ENCODE data around the gene TCHP. TPM values are rescaled to one million over a fixed set of nuclear protein-coding genes. Genes with fewer than 3 reads are reported as not detected.

TCHP gene
- total and polyA plus RNA-seq, 2 of the 13 experiments (the other 11 are each of a cell fraction or from before 2014, with no cell fraction given): 6.7 to 12.2 TPM

DNA sequence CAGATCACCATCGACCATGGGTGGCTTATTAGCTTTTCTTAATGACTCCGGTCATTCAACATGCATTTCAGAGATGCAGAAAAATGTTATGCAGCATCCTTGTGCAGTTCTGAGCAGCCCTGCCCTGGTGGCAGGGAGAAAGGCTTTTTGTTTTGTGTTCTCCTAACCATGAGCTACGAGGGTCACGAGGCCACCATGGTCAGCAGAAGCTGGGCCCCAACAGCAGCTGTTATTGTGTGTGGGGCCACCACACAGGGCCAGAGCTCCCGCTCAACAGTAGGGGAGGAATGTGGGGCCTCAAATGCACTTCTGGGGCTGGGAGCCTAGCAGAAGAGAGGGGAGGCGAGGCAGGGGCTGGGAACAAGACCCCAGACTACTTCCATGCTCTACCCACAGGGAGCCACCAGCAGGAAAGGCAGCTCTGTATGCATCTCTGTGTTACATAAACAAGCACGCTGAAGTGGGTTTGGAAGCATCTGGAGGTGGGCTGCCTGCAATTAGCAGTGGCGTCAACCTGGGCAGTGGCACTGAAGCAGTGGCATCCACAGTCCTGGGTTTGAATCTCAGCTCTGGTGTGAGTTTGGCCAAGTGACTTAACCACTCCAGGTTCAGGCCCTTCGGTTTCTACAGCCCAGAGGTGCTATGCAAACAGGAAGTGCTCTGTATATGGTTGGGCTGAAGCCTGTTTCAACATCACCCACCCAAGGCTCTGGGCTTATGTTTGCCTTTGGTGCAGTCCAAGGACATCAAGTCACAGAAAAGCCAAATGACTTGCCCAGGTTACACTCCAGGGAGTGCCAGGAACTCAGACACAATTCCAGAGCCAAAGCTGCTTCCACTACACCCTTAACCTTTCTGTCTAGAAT, 36.0 kb upstream of the TCHP start (continued):
- TF ChIP-seq HES4 (CRISPR knock-in tag; IDR thresholded peaks at IDR 0.05; ENCODE audit: borderline replicate concordance) (no peak), CAMTA2 (CRISPR knock-in tag; IDR thresholded peaks at IDR 0.05; ENCODE audit: borderline replicate concordance) (0 out of 2 replicates have a peak, but pooled peaks have one; percentile 28), ZNF747 (CRISPR knock-in tag; IDR thresholded peaks at IDR 0.05; ENCODE audit: borderline replicate concordance) (no peak)

DNA sequence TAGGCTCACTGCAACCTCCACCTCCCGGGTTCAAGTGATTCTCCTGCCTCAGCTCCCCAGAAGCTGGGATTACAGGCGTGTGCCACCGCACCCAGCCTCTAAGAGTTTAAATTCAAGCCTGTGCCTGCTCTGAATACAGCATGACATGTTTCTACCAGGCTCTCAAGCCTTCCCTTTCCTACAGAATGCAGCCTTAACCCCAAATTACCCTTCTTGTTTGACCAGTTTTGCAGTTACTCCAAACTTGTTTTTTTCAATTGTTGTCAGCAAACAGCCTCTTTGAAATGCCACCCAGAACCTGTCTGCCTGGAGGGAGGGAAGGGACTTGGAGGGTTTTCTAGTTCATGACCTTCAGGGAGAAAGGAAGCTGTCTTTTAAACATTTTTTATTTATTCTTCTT, 35.2 kb upstream of the TCHP start:
- Histone ChIP-seq H3K36me3 (replicated peaks in 1 of 2; ENCODE audit: control insufficient read depth in 1 of 2, insufficient read depth in 2 of 2, low read length in 2 of 2) (no peaks in the 10 kb centered on the region), H3K4me3 (replicated peaks in 1 of 3; ENCODE audit: insufficient read depth in 1 of 3, low read depth in 2 of 3, low read length in 3 of 3) (peak overlapping the region in 1 of 3 experiments; percentile 42; a peak in 2 of 6 replicates), H3K4me1 (ENCODE audit: insufficient read depth, low read length) (peaks cover 59% of the 10 kb centered on the region), H3K4me2 (ENCODE audit: low read depth, low read length) (peak overlapping the region; percentile 70), H3K27me3 (ENCODE audit: control insufficient read depth in 1 of 2, insufficient read depth in 2 of 2, low read length in 2 of 2) (no peaks in the 10 kb centered on the region), H3K27ac (ENCODE audit: extremely low read length, insufficient read depth, low read length) (peak overlapping the region; percentile 87), H2AFZ (ENCODE audit: low read length) (peak overlapping the region; percentile 81), H3K9me3 (ENCODE audit: low read length) (no peaks in the 10 kb centered on the region), H3K79me2 (ENCODE audit: insufficient read depth, low read length) (no peaks in the 10 kb centered on the region), H3K9ac (ENCODE audit: insufficient read depth, low read depth, low read length) (peak overlapping the region; percentile 68), H4K20me1 (ENCODE audit: insufficient read depth, low read length) (no peaks in the 10 kb centered on the region)
- intact Hi-C loops (cut with micrococcal nuclease; ENCODE audit: unreplicated experiment): no loop called here
- WGBS (ENCODE audit: low lambda C conversion rate): 16% methylated on average over 3 of the region's 3 CpGs
- BruUV-seq (replicated peaks): TSS peak; percentile 98
- in situ Hi-C loops (cut with HindIII; ENCODE audit: extremely low pct_ligation_motif_present, low pct_unique_long_range_greater_than_20kb): no loop called here
- DNase-seq (ENCODE audit: low spot score) (no peak), FAIRE-seq (no peak), ATAC-seq (no peak)
- POLR2A ChIA-PET: interaction anchor here (1.0 to 2.5 kb wide), 5 partner anchors 9 to 36 kb away, joined by 3 to 11 read pairs (median 5); partner anchors contain the start of gene TCHP
- CTCF ChIA-PET (ENCODE audit: low intra/inter-chr PET ratio, low total read pairs): no interaction called here
- TF ChIP-seq ELF1 (CRISPR knock-in tag; IDR thresholded peaks at IDR 0.05) (no peak), RBAK (CRISPR knock-in tag; IDR thresholded peaks at IDR 0.05) (no peak), MATR3 (CRISPR knock-in tag; IDR thresholded peaks at IDR 0.05) (no peak), MAZ (IDR thresholded peaks at IDR 0.05; ENCODE audit: borderline replicate concordance, low read depth, low read length) (no peak), MAZ (CRISPR knock-in tag; IDR thresholded peaks at IDR 0.05; ENCODE audit: low read depth) (no peak), ZFP82 (CRISPR knock-in tag; IDR thresholded peaks at IDR 0.05; ENCODE audit: borderline replicate concordance) (no peak), CHCHD3 (CRISPR knock-in tag; IDR thresholded peaks at IDR 0.05) (no peak), ZNF331 (CRISPR knock-in tag; IDR thresholded peaks at IDR 0.05) (no peak), U2AF2 (IDR thresholded peaks at IDR 0.05; ENCODE audit: low read depth, low read length) (no peak), ERF (CRISPR knock-in tag; IDR thresholded peaks at IDR 0.05) (no peak), SMARCE1 (IDR thresholded peaks at IDR 0.05; ENCODE audit: borderline replicate concordance) (no peak), ZMAT3 (CRISPR knock-in tag; conservative IDR thresholded peaks at IDR 0.05) (no peak)
- TF ChIP-seq, protein P1, sequence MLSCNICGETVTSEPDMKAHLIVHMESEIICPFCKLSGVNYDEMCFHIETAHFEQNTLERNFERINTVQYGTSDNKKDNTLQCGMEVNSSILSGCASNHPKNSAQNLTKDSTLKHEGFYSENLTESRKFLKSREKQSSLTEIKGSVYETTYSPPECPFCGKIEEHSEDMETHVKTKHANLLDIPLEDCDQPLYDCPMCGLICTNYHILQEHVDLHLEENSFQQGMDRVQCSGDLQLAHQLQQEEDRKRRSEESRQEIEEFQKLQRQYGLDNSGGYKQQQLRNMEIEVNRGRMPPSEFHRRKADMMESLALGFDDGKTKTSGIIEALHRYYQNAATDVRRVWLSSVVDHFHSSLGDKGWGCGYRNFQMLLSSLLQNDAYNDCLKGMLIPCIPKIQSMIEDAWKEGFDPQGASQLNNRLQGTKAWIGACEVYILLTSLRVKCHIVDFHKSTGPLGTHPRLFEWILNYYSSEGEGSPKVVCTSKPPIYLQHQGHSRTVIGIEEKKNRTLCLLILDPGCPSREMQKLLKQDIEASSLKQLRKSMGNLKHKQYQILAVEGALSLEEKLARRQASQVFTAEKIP (CRISPR knock-in tag; IDR thresholded peaks at IDR 0.05; ENCODE audit: borderline replicate concordance): no peak
- TF ChIP-seq, protein P2, sequence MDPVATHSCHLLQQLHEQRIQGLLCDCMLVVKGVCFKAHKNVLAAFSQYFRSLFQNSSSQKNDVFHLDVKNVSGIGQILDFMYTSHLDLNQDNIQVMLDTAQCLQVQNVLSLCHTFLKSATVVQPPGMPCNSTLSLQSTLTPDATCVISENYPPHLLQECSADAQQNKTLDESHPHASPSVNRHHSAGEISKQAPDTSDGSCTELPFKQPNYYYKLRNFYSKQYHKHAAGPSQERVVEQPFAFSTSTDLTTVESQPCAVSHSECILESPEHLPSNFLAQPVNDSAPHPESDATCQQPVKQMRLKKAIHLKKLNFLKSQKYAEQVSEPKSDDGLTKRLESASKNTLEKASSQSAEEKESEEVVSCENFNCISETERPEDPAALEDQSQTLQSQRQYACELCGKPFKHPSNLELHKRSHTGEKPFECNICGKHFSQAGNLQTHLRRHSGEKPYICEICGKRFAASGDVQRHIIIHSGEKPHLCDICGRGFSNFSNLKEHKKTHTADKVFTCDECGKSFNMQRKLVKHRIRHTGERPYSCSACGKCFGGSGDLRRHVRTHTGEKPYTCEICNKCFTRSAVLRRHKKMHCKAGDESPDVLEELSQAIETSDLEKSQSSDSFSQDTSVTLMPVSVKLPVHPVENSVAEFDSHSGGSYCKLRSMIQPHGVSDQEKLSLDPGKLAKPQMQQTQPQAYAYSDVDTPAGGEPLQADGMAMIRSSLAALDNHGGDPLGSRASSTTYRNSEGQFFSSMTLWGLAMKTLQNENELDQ (CRISPR knock-in tag; IDR thresholded peaks at IDR 0.05; ENCODE audit: borderline replicate concordance): no peak

Measured in HepG2 (cell line).